Smooth muscle cell (in vitro differentiated cells): ENCODE measurements around the gene VSIR. TPM values are rescaled to one million over a fixed set of nuclear protein-coding genes. Genes with fewer than 3 reads are reported as not detected.

Experiments
- DNase-seq: peaks from one replicate; lab custom pipeline; 2025; ENCODE audit not compliant: unreplicated experiment; lab: John Stamatoyannopoulos, UW
- H2AFZ ChIP-seq: fragments of 200-600 bp; sonication (generic); 2 replicates; pipeline ENCODE4 v1.6.0; 2016; ENCODE audit warnings: antibody characterized with exemption, low read depth, mild to moderate bottlenecking
- H3F3A ChIP-seq: fragments of 200-600 bp; sonication (generic); 2 replicates; pipeline ENCODE4 v1.6.0; 2017; ENCODE audit warnings: antibody characterized with exemption, low read depth
- H3K27ac ChIP-seq: fragments of 200-600 bp; sonication (generic); 2 replicates; pipeline ENCODE4 v1.5.1; 2016; ENCODE audit warnings: low read depth, mild to moderate bottlenecking
- H3K27me3 ChIP-seq: fragments of 200-600 bp; sonication (generic); 2 replicates; pipeline ENCODE4 v1.6.1; 2016; ENCODE audit warnings: low read depth, mild to moderate bottlenecking
- H3K36me3 ChIP-seq: fragments of 200-600 bp; sonication (generic); 2 replicates; pipeline ENCODE4 v1.5.1; 2016; ENCODE audit warnings: low read depth
- H3K4me1 ChIP-seq: fragments of 200-600 bp; sonication (generic); 2 replicates; pipeline ENCODE4 v1.5.1; 2016; ENCODE audit warnings: low read depth
- H3K4me2 ChIP-seq: fragments of 200-600 bp; sonication (generic); 2 replicates; pipeline ENCODE4 v1.6.0; 2016; ENCODE audit warnings: mild to moderate bottlenecking
- H3K4me3 ChIP-seq: fragments of 200-600 bp; sonication (generic); 2 replicates; pipeline ENCODE4 v1.5.1; 2016; ENCODE audit warnings: mild to moderate bottlenecking
- H3K79me2 ChIP-seq: fragments of 200-600 bp; sonication (generic); 2 replicates; pipeline ENCODE4 v1.6.0; 2016; ENCODE audit warnings: low read depth, mild to moderate bottlenecking
- H3K9ac ChIP-seq: fragments of 200-600 bp; sonication (generic); 2 replicates; pipeline ENCODE4 v1.6.0; 2016; ENCODE audit warnings: low read depth
- H3K9me3 ChIP-seq: fragments of 200-600 bp; sonication (generic); replicated peaks from 2 replicates; pipeline ENCODE4 v1.5.1; 2016; ENCODE audit warnings: low read depth
- H4K20me1 ChIP-seq: fragments of 200-600 bp; sonication (generic); 2 replicates; pipeline ENCODE4 v1.6.0; 2016; ENCODE audit warnings: low read depth
- WGBS: methylation state at CpG from one replicate; pipeline ENCODE4 v1.1.7; 2016; ENCODE audit warnings: low lambda C conversion rate; 5-methylcytosine and 5-hydroxymethylcytosine counted together
- polyA plus RNA-seq: library from polyadenylated mRNA; unstranded; fragments of >200 nt; fragmentation: Nextera tagmentation; extraction: Ambion mirVana; gene quantifications from 2 replicates; pipeline ENCODE4 v1.2.1, GENCODE V29; 2016
- total RNA-seq: library from RNA; depleted of rRNA; stranded (reverse); fragments of >200 nt; gene quantifications from 2 replicates; pipeline ENCODE4 v1.2.3, GENCODE V29; 2014
- TF ChIP-seq, protein P1 (sequence below): fragments of 200-600 bp; sonication (generic); IDR thresholded peaks from 2 replicates; pipeline ENCODE4 v1.5.1; 2017; ENCODE audit warnings: borderline replicate concordance, mild to moderate bottlenecking, antibody characterized with exemption; ENCODE audit not compliant: insufficient read depth, poor library complexity, severe bottlenecking

Gene VSIR
- total and polyA plus RNA-seq, 2 experiments from 2014 or later: 3.6 TPM

DNA sequence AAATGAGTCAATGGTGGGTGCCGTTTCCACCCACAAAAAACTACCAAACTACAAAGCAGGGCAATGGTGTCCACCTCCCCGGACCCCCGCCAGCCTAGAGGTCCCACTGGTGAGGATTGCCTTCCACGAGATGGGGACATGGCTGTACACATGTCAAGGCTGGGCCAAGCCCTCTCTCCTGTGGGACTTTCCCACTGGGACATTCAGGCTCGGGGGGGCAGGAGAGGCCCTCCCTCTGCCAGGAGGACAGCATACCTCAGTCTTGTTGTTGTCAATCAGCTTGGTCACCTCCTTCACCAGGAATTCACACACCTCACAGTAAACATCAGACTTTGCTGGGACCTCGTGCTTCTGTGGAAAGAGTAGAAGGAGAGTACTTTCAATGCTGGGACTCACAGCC lies 46.7 kb upstream of the VSIR start:
- WGBS: over 99% methylated on average over 6 of the region's 6 CpGs
- no peak overlapping the region for H3K9ac ChIP-seq

GRCh38 chr10:71819441-71819861 lies 46.1 kb upstream of the VSIR start:
- H3K27ac ChIP-seq: no peak overlapping the region
- no peaks in the 10 kb centered on the region for H3K27me3 ChIP-seq
- no peaks in the 10 kb centered on the region for H3F3A ChIP-seq
- H4K20me1 ChIP-seq: peaks cover 50% of the 10 kb centered on the region
- WGBS: 100% methylated on average over 18 of the region's 18 CpGs
- H3K36me3 ChIP-seq: peaks cover 6% of the 10 kb centered on the region
- H3K4me3 ChIP-seq: no peak overlapping the region
- no peak overlapping the region for H2AFZ ChIP-seq
- no peak overlapping the region for H3K9ac ChIP-seq
- no peak for DNase-seq
- H3K4me1 ChIP-seq: no peaks in the 10 kb centered on the region
- no peaks in the 10 kb centered on the region for H3K9me3 ChIP-seq
- TF ChIP-seq, protein P1, sequence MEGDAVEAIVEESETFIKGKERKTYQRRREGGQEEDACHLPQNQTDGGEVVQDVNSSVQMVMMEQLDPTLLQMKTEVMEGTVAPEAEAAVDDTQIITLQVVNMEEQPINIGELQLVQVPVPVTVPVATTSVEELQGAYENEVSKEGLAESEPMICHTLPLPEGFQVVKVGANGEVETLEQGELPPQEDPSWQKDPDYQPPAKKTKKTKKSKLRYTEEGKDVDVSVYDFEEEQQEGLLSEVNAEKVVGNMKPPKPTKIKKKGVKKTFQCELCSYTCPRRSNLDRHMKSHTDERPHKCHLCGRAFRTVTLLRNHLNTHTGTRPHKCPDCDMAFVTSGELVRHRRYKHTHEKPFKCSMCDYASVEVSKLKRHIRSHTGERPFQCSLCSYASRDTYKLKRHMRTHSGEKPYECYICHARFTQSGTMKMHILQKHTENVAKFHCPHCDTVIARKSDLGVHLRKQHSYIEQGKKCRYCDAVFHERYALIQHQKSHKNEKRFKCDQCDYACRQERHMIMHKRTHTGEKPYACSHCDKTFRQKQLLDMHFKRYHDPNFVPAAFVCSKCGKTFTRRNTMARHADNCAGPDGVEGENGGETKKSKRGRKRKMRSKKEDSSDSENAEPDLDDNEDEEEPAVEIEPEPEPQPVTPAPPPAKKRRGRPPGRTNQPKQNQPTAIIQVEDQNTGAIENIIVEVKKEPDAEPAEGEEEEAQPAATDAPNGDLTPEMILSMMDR: no peak
- no peaks in the 10 kb centered on the region for H3K79me2 ChIP-seq
- H3K4me2 ChIP-seq: no peak overlapping the region

More for the DNA sequence above, 46.7 kb upstream of the VSIR start:
- no peaks in the 10 kb centered on the region for H3F3A ChIP-seq
- peaks cover 55% of the 10 kb centered on the region for H4K20me1 ChIP-seq
- DNase-seq: no peak
- H3K4me3 ChIP-seq: no peak overlapping the region
- H3K4me1 ChIP-seq: no peaks in the 10 kb centered on the region
- no peak overlapping the region for H3K27ac ChIP-seq
- H3K36me3 ChIP-seq: peaks cover 6% of the 10 kb centered on the region
- H3K4me2 ChIP-seq: no peak overlapping the region
- H3K27me3 ChIP-seq: no peaks in the 10 kb centered on the region
- TF ChIP-seq, protein P1: no peak
- H3K79me2 ChIP-seq: no peaks in the 10 kb centered on the region
- no peaks in the 10 kb centered on the region for H3K9me3 ChIP-seq
- no peak overlapping the region for H2AFZ ChIP-seq

GRCh38 chr10:71818674-71819260 lies 45.4 kb upstream of the VSIR start:
- 97% methylated on average over 14 of the region's 14 CpGs for WGBS
- no peaks in the 10 kb centered on the region for H3K9me3 ChIP-seq

More at GRCh38 chr10:71818674-71819260, 45.4 kb upstream of the VSIR start:
- Histone ChIP-seq H2AFZ (no peak overlapping the region), H3K4me3 (no peak overlapping the region), H4K20me1 (peaks cover 43% of the 10 kb centered on the region), H3K27me3 (no peaks in the 10 kb centered on the region), H3K9ac (no peak overlapping the region), H3K36me3 (peaks cover 6% of the 10 kb centered on the region), H3F3A (no peaks in the 10 kb centered on the region), H3K79me2 (no peaks in the 10 kb centered on the region), H3K4me1 (no peaks in the 10 kb centered on the region), H3K4me2 (no peak overlapping the region), H3K27ac (no peak overlapping the region)
- no peak for DNase-seq
- TF ChIP-seq, protein P1: no peak
